SU-DHL-6 (cell line): ENCODE results near the gene GLS.
"Not testable (repeated sequence)": the region's sequence is repeated elsewhere in the genome, so short reads cannot be mapped to it uniquely, and the experiment has no call there.

Experiments
- H2AFZ ChIP-seq: fragments of 200-600 bp; sonication (generic); 2 replicates; pipeline ENCODE4 v1.6.1; 2014; ENCODE audit warnings: low read depth, mild to moderate bottlenecking, moderate library complexity, mixed read lengths, antibody characterized with exemption, low read length; ENCODE audit not compliant: severe bottlenecking
- H3F3A ChIP-seq: fragments of 200-600 bp; shearing (Covaris generic); 2 replicates; pipeline ENCODE4 v1.6.0; 2016; ENCODE audit warnings: antibody characterized with exemption, mild to moderate bottlenecking; ENCODE audit not compliant: insufficient read depth
- H3K27ac ChIP-seq: fragments of 200-600 bp; sonication (generic); 2 replicates; pipeline ENCODE4 v1.5.1; 2016; ENCODE audit warnings: low read depth, mild to moderate bottlenecking, low read length, moderate library complexity, mixed read lengths
- H3K27me3 ChIP-seq: fragments of 200-600 bp; sonication (generic), shearing (Covaris generic); 2 replicates; pipeline ENCODE4 v1.6.0; 2014; ENCODE audit warnings: mild to moderate bottlenecking, low read length
- H3K36me3 ChIP-seq: fragments of 200-600 bp; sonication (generic); 2 replicates; pipeline ENCODE4 v1.6.1; 2014; ENCODE audit warnings: mild to moderate bottlenecking, low read length, mixed read lengths
- H3K4me2 ChIP-seq: fragments of 300-600, 200-600 bp; shearing (Covaris generic), sonication (generic); 2 replicates; pipeline ENCODE4 v1.6.0; 2014; ENCODE audit warnings: low read length, low read depth, mild to moderate bottlenecking; ENCODE audit not compliant: poor library complexity, severe bottlenecking
- H3K4me3 ChIP-seq: fragments of 200-600 bp; sonication (generic); 2 replicates; pipeline ENCODE4 v1.5.1; 2014; ENCODE audit warnings: antibody characterized with exemption, low read length, mild to moderate bottlenecking, mixed read lengths; ENCODE audit not compliant: insufficient read depth, poor library complexity, severe bottlenecking
- H3K79me2 ChIP-seq: fragments of 200-600 bp; sonication (generic); 2 replicates; pipeline ENCODE4 v1.6.1; 2014; ENCODE audit warnings: mild to moderate bottlenecking, low read length, moderate library complexity; ENCODE audit not compliant: insufficient read depth
- H3K9ac ChIP-seq: fragments of 200-600 bp; sonication (generic); 2 replicates; pipeline ENCODE4 v1.7.0; 2014; ENCODE audit warnings: mild to moderate bottlenecking, low read length
- H3K9me2 ChIP-seq: fragments of 200-600 bp; sonication (generic); replicated peaks from 2 replicates; pipeline ENCODE4 v1.6.1; 2014; ENCODE audit warnings: low read length; ENCODE audit not compliant: insufficient read depth
- H3K9me3 ChIP-seq: fragments of 200-600 bp; sonication (generic); 2 replicates; pipeline ENCODE4 v1.6.1; 2014; ENCODE audit warnings: low read length, mixed read lengths; ENCODE audit not compliant: insufficient read depth
- H4K20me1 ChIP-seq: fragments of 200-600 bp; sonication (generic); 2 replicates; pipeline ENCODE4 v1.6.1; 2014; ENCODE audit warnings: low read depth, mild to moderate bottlenecking, antibody characterized with exemption, low read length, moderate library complexity, mixed read lengths
- CTCF ChIP-seq: fragments of 200-600 bp; sonication (generic); IDR thresholded peaks from one replicate; pipeline ENCODE4 v1.5.1; 2017; ENCODE audit warnings: antibody characterized with exemption, mild to moderate bottlenecking, low read length, moderate library complexity; ENCODE audit not compliant: insufficient read depth, poor library complexity, severe bottlenecking
- EZH2phosphoT487 ChIP-seq: fragments of 200-600 bp; sonication (generic), shearing (Covaris generic); conservative IDR thresholded peaks from 2 replicates; pipeline ENCODE4 v1.6.1; 2018; ENCODE audit warnings: mild to moderate bottlenecking, antibody characterized with exemption, low read length, moderate library complexity, mixed read lengths

The GLS gene

GRCh38 chr2:190988910-190989309, 108.3 kb downstream of the GLS start:
- no peaks in the 10 kb centered on the region for H4K20me1 ChIP-seq
- no peaks in the 10 kb centered on the region for H3K27me3 ChIP-seq
- no peak overlapping the region for H3K9ac ChIP-seq
- H3K4me3 ChIP-seq: no peak overlapping the region
- H2AFZ ChIP-seq: no peak overlapping the region
- H3K36me3 ChIP-seq: peaks cover 13% of the 10 kb centered on the region; the same call in 1 of the 2 replicates
- H3K9me3 ChIP-seq: no peaks in the 10 kb centered on the region
- TF ChIP-seq CTCF (no peak), EZH2phosphoT487 (no peak)
- H3K27ac ChIP-seq: no peak overlapping the region
- H3F3A ChIP-seq: no peaks in the 10 kb centered on the region
- no peaks in the 10 kb centered on the region for H3K79me2 ChIP-seq
- H3K4me2 ChIP-seq: no peak overlapping the region
- no peaks in the 10 kb centered on the region for H3K9me2 ChIP-seq

- Histone ChIP-seq H3K27me3 (no peaks in the 10 kb centered on the region), H3K9ac (no peak overlapping the region), H3K27ac (no peak overlapping the region), H3K9me3 (no peaks in the 10 kb centered on the region), H3K4me2 (no peak overlapping the region), H3K79me2 (no peaks in the 10 kb centered on the region), H3F3A (no peaks in the 10 kb centered on the region), H3K36me3 (peaks cover 16% of the 10 kb centered on the region; the same call in 1 of the 2 replicates), H3K4me3 (no peak overlapping the region), H2AFZ (no peak overlapping the region), H4K20me1 (no peaks in the 10 kb centered on the region), H3K9me2 (no peaks in the 10 kb centered on the region)
- TF ChIP-seq EZH2phosphoT487 (no peak), CTCF (no peak)
These were observed 109.5 kb downstream of the GLS start for GRCh38 chr2:190990132-190990531.

GRCh38 chr2:190993292-190993643, 112.6 kb downstream of the GLS start:
- H3K9me2 ChIP-seq: no peaks in the 10 kb centered on the region
- peaks cover 24% of the 10 kb centered on the region; the same call in 1 of the 2 replicates for H3K36me3 ChIP-seq
- H2AFZ ChIP-seq: no peak overlapping the region
- H3K79me2 ChIP-seq: no peaks in the 10 kb centered on the region
- no peaks in the 10 kb centered on the region for H3F3A ChIP-seq
- H3K27ac ChIP-seq: no peak overlapping the region
- no peak overlapping the region for H3K4me2 ChIP-seq
- no peak overlapping the region for H3K9ac ChIP-seq
- H3K9me3 ChIP-seq: no peaks in the 10 kb centered on the region
- H4K20me1 ChIP-seq: no peaks in the 10 kb centered on the region
- TF ChIP-seq EZH2phosphoT487: no peak
- no peak for TF ChIP-seq CTCF
- no peak overlapping the region for H3K4me3 ChIP-seq
- H3K27me3 ChIP-seq: no peaks in the 10 kb centered on the region

- H3K9me2 ChIP-seq: no peaks in the 10 kb centered on the region
- no peaks in the 10 kb centered on the region for H3K27me3 ChIP-seq
- no peaks in the 10 kb centered on the region for H4K20me1 ChIP-seq
- H3K27ac ChIP-seq: no peak overlapping the region
- no peak overlapping the region for H3K4me2 ChIP-seq
- H3K9ac ChIP-seq: no peak overlapping the region
- peaks cover 24% of the 10 kb centered on the region; the same call in 1 of the 2 replicates for H3K36me3 ChIP-seq
- no peaks in the 10 kb centered on the region for H3K9me3 ChIP-seq
- H3F3A ChIP-seq: no peaks in the 10 kb centered on the region
- no peak overlapping the region for H3K4me3 ChIP-seq
- H2AFZ ChIP-seq: no peak overlapping the region
- no peaks in the 10 kb centered on the region for H3K79me2 ChIP-seq
- TF ChIP-seq EZH2phosphoT487 (no peak), CTCF (no peak)
These were observed 113.5 kb downstream of the GLS start for GRCh38 chr2:190994148-190994547.

GRCh38 chr2:190995315-190995714, 114.7 kb downstream of the GLS start:
- not testable (repeated sequence) for H3K4me2 ChIP-seq, H3K9ac ChIP-seq, H3K9me3 ChIP-seq, H3K27me3 ChIP-seq, H3K27ac ChIP-seq, H2AFZ ChIP-seq, H3F3A ChIP-seq, H3K9me2 ChIP-seq, H3K4me3 ChIP-seq, H4K20me1 ChIP-seq, H3K79me2 ChIP-seq
- peaks cover 20% of the 10 kb centered on the region; the same call in 1 of the 2 replicates for H3K36me3 ChIP-seq
